ENCODE results near the gene MXI1. TPM values are rescaled to one million over a fixed set of nuclear protein-coding genes. Genes with fewer than 3 reads are reported as not detected.

The MXI1 gene
- total RNA-seq (ENCODE audit: low replicate concordance), result 18.2 and 23.5 TPM in 2 replicates

GRCh38 chr10:110207011-110207804, at the start of gene MXI1:
Gene MXI1, plus strand, starts transcription at chr10:110207605. Its CDS starts 204 bp downstream, at chr10:110207809.
- Histone ChIP-seq H3K9me3 (ENCODE audit: low read depth) (no peaks in the 10 kb centered on the region), H3K79me2 (ENCODE audit: low read depth) (no peaks in the 10 kb centered on the region), H3F3A (ENCODE audit: low read depth) (peaks cover 31% of the 10 kb centered on the region), H3K27ac (no peak within 1 kb of the TSS), H2AFZ (replicated peaks) (peak within 1 kb of the TSS; percentile 87), H4K20me1 (ENCODE audit: low read depth) (peaks cover 22% of the 10 kb centered on the region), H3K4me1 (peaks cover 25% of the 10 kb centered on the region), H3K4me2 (peak within 1 kb of the TSS; percentile 97), H3K9ac (no peak within 1 kb of the TSS), H3K4me3 (peak within 1 kb of the TSS; percentile 84), H3K27me3 (peaks cover 80% of the 10 kb centered on the region), H3K36me3 (no peaks in the 10 kb centered on the region)
- Mint-ChIP-seq H3K9me3 (no peaks in the 10 kb centered on the region), H3K27ac (peak within 1 kb of the TSS; percentile 91), H3K4me1 (peaks cover 34% of the 10 kb centered on the region), H3K36me3 (no peaks in the 10 kb centered on the region), H3K27me3 (ENCODE audit: insufficient read depth, low read depth) (peaks cover 22% of the 10 kb centered on the region), H3K4me3 (peak within 1 kb of the TSS; percentile 99)
- DNase-seq (ENCODE audit: low spot score), result peak; percentile 88
- no peak for TF ChIP-seq EZH2 (IDR thresholded peaks at IDR 0.05)
- no peak for TF ChIP-seq CTCF (IDR thresholded peaks at IDR 0.05)
- no peak for TF ChIP-seq EZH2phosphoT487 (IDR thresholded peaks at IDR 0.05)

- TF ChIP-seq EZH2phosphoT487 (IDR thresholded peaks at IDR 0.05) (no peak), EZH2 (IDR thresholded peaks at IDR 0.05) (no peak), CTCF (IDR thresholded peaks at IDR 0.05) (no peak)
These were observed 49.1 kb upstream of the MXI1 start for GRCh38 chr10:110158051-110159005.

GRCh38 chr10:110160081-110160480, 47.3 kb upstream of the MXI1 start:
- Mint-ChIP-seq H3K9me3 (no peaks in the 10 kb centered on the region), H3K36me3 (no peaks in the 10 kb centered on the region), H3K4me1 (peaks cover 18% of the 10 kb centered on the region), H3K27me3 (ENCODE audit: insufficient read depth, low read depth) (peaks cover 22% of the 10 kb centered on the region), H3K4me3 (no peak overlapping the region), H3K27ac (no peak overlapping the region)
- no peak for DNase-seq (ENCODE audit: low spot score)
- H3F3A ChIP-seq (ENCODE audit: low read depth), result peaks cover 23% of the 10 kb centered on the region
- no peak for TF ChIP-seq CTCF (IDR thresholded peaks at IDR 0.05)
- TF ChIP-seq EZH2phosphoT487 (IDR thresholded peaks at IDR 0.05), result no peak
- TF ChIP-seq EZH2 (IDR thresholded peaks at IDR 0.05), result no peak
- no peak overlapping the region for H3K9ac ChIP-seq
- H3K79me2 ChIP-seq (ENCODE audit: low read depth), result no peaks in the 10 kb centered on the region
- no peak overlapping the region for H3K27ac ChIP-seq
- H3K4me2 ChIP-seq, result no peak overlapping the region
- H3K4me1 ChIP-seq, result peaks cover 25% of the 10 kb centered on the region
- peaks cover 48% of the 10 kb centered on the region for H3K27me3 ChIP-seq
- H4K20me1 ChIP-seq (ENCODE audit: low read depth), result no peaks in the 10 kb centered on the region
- H3K36me3 ChIP-seq, result no peaks in the 10 kb centered on the region
- no peak overlapping the region for H3K4me3 ChIP-seq
- H3K9me3 ChIP-seq (ENCODE audit: low read depth), result no peaks in the 10 kb centered on the region
- H2AFZ ChIP-seq (replicated peaks), result no peak overlapping the region

More at GRCh38 chr10:110158051-110159005, 49.1 kb upstream of the MXI1 start:
- H3K27ac ChIP-seq, result no peak overlapping the region
- H3K27me3 ChIP-seq, result peaks cover 36% of the 10 kb centered on the region
- Mint-ChIP-seq H3K9me3 (no peaks in the 10 kb centered on the region), H3K36me3 (no peaks in the 10 kb centered on the region), H3K27me3 (ENCODE audit: insufficient read depth, low read depth) (peaks cover 25% of the 10 kb centered on the region), H3K4me3 (no peak overlapping the region), H3K4me1 (peaks cover 15% of the 10 kb centered on the region), H3K27ac (no peak overlapping the region)
- H3K9ac ChIP-seq, result no peak overlapping the region
- H3K9me3 ChIP-seq (ENCODE audit: low read depth), result no peaks in the 10 kb centered on the region
- no peaks in the 10 kb centered on the region for H4K20me1 ChIP-seq (ENCODE audit: low read depth)
- H3K4me2 ChIP-seq, result no peak overlapping the region
- H3K4me1 ChIP-seq, result peaks cover 20% of the 10 kb centered on the region
- no peaks in the 10 kb centered on the region for H3K36me3 ChIP-seq
- H3K4me3 ChIP-seq, result no peak overlapping the region
- no peak for DNase-seq (ENCODE audit: low spot score)
- H2AFZ ChIP-seq (replicated peaks), result peak overlapping the region; percentile 45
- H3K79me2 ChIP-seq (ENCODE audit: low read depth), result no peaks in the 10 kb centered on the region
- H3F3A ChIP-seq (ENCODE audit: low read depth), result peaks cover 19% of the 10 kb centered on the region
